Erythroblast (primary cell): ENCODE results near the gene SHB.

Source experiments
- GATA1 ChIP-seq: IDR thresholded peaks from 2 replicates; pipeline ENCODE4 v1.6.1; 2011; ENCODE audit warnings: low read depth, mild to moderate bottlenecking, control low read depth, low read length, moderate library complexity
- POLR2A ChIP-seq: IDR thresholded peaks from 2 replicates; pipeline ENCODE4 v1.6.1; 2011; ENCODE audit warnings: mild to moderate bottlenecking, low read length

DNA sequence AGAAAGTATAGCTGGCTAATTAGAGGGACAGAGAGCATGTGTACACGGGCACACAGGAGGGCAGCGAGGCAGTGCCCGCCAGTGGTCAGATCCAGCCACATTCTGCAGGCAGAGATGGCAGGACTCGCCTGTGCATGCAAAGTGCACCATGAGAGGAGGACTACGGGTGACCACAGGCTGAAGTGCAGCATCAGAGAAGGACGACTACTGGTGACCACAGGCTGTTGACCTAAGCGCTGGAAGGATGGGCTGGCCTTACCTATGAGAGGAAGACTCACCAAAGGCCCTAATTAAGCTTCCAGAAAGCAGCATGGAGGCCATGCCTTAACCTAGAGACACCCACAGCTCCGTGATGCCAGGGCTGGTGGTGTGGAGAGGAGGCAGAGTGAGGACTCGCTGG lies 110.9 kb downstream of the SHB start:
- no peak for TF ChIP-seq POLR2A
- TF ChIP-seq GATA1 = no peak
